Muscle of arm (tissue), 12 donors: ENCODE measurements around the gene ENPP3. TPM values are rescaled to one million over a fixed set of nuclear protein-coding genes. Genes with fewer than 3 reads are reported as not detected.
"Not testable (repeated sequence)": the region's sequence is repeated elsewhere in the genome, so short reads cannot be mapped to it uniquely, and the experiment has no call there.

Experiments
- DNase-seq: peaks from one replicate; pipeline ENCODE4 v3.0.0-alpha.2; 2013
- polyA plus RNA-seq, 12 donors: library from polyadenylated mRNA; unstranded; fragments of 120-200 nt; gene quantifications; one replicate each; pipeline ENCODE4 v1.2.1, GENCODE V29; 2013; ENCODE audit not compliant: insufficient read length in 12 of 12

The ENPP3 gene
- polyA plus RNA-seq, 12 donors = 0.15 to 0.94 (median 0.42) TPM; not detected in 2

DNA sequence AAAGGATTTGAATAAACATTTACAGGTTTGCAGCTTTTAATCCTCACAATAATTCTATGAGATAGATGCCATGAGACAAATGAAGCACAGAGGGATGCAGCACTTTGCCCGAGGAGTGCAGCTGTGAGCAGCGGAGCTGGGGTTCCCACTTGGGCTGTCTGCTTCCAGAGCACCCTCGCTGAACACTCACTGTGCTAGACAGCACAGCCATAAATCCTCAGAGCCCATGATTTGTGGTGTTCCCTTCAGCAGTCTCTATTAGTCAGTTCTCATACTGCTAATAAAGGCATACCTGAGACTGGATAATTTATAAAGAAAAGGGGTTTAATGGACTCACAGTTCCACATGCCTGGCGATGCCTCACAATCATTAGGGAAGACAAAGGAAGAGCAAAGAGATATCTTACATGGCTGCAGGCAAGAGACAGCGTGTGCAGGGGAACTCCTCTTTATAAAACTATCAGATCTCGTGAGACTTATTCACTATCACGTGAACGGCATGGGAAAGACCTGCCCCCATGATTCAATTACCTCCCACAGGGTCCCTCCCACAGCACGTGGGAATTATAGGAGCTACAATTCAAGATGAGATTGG is 99.0 kb downstream of the ENPP3 start:
- no peak for DNase-seq

DNA sequence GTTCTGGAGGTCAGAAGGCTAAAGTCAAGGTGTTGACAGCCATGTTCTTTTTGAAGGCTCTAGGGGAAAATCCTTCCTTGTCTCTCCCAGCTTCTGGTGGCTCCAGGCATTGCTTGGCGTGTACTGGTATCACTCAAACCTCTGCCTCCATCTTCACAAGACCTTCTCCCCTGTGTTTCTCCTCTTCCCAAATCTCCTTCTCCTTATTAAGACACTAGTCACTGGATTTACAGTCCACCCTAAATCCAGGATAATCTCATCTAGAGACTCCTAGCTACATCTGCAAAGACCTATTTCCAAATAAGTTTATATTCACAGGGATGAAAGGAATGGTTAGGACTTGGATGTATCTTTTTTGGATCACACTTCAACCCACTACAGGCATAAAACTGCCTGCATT is 99.7 kb downstream of the ENPP3 start:
- DNase-seq = no peak

GRCh38 chr6:131739136-131739535 is 102.0 kb downstream of the ENPP3 start:
- no peak for DNase-seq

DNA sequence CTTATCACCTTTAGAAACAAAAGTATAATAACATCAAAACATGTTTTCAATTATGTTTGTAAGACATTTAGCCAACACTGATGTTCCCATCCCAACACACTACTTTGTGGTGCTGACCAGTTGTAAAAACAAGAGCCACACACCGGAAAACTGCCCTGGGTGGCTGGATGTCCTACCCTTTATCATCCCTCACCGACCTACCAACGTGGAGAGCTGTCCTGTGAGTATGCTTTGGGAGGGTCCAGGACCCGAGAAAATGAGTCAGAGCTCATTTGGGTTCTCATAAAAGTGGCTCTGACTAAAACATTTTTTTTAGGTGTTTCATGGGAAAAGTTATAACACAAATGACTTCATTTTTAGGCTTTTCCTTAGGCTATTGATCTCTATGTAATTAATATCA is 103.1 kb downstream of the ENPP3 start:
- DNase-seq = no peak

GRCh38 chr6:131741688-131742393 is 104.7 kb downstream of the ENPP3 start:
- no peak for DNase-seq

GRCh38 chr6:131744432-131745287 is 107.6 kb downstream of the ENPP3 start:
- no peak for DNase-seq

GRCh38 chr6:131745476-131745875 is 108.4 kb downstream of the ENPP3 start:
- no peak for DNase-seq

DNA sequence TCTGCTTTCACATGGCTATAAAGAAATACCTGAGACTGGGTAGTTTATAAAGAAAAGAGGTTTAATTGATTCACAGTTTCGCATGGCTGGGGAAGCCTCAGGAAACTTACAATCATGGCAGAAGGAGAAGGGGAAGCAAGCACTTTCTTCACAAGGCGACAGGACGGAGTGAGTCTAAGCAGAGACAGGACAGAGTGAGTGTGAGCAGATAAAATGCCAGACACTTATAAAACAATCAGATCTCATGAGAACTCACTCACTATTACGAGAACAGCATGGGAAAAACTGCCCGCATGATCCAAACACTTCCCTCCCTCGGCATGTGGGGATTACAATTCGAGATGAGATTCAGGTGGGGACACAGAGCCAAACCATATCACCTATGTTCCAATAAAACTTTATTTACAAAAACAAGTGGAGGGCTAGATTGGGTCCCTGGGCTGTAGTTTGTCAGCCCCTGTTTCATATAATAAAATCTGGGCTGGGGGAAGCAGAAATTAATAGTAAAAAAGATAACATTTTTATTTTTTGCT is 110.8 kb downstream of the ENPP3 start:
- DNase-seq = no peak

DNA sequence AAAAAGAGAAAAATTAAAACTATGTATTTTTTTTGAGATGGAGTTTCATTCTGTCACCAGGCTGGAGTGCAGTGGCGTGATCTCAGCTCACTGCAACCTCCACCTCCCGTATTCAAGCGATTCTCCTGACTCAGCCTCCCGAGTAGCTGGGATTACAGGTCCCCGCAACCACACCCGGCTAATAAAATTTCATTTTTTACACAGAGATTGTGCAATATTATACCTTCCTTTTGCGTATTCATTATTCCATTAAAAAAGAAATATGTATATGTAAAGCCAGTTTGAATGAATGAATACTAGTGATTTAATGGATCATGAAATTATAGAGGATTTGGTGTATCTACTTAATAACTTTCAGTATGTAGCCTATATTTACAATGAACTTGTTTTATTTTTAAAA is 111.9 kb downstream of the ENPP3 start:
- DNase-seq = no peak

DNA sequence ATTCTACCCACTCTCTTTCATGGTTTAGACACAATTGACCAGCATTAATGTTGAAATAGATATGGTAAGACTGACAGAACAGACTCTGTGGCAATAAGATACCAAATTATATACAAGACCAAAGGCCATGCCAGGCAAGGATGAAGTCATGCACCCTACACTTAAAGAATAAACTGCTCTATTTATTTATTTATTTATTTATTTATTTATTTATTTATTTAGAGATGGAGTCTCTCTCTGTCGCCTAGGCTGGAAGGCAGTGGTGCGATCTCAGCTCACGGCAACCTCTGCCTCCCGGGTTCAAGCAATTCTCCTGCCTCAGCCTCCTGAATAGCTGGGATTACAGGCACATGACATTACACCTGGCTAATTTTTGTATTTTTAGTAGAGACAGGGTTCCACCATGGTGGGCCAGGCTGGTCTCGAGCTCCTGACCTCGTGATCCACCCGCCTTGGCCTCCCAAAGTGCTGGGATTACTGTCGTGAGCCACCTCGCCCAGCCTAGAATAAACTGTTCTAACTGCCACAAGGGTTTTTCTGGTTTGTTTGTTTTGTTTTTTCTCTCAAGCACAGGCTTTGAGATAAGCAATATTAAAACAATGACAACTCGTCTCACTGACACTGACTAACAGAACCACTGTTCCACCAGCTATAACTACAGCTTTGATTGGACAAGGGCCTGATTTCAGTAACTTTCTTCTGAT is 114.1 kb downstream of the ENPP3 start:
- DNase-seq = not testable (repeated sequence)

- DNase-seq = no peak
These were observed 117.0 kb downstream of the ENPP3 start for GRCh38 chr6:131754088-131754487.

- DNase-seq = no peak
These were observed 117.8 kb downstream of the ENPP3 start for GRCh38 chr6:131754715-131755567.

- DNase-seq = no peak
These were observed 118.5 kb downstream of the ENPP3 start for GRCh38 chr6:131755597-131755996.

- DNase-seq = no peak
These were observed 118.9 kb downstream of the ENPP3 start for GRCh38 chr6:131756039-131756438.

DNA sequence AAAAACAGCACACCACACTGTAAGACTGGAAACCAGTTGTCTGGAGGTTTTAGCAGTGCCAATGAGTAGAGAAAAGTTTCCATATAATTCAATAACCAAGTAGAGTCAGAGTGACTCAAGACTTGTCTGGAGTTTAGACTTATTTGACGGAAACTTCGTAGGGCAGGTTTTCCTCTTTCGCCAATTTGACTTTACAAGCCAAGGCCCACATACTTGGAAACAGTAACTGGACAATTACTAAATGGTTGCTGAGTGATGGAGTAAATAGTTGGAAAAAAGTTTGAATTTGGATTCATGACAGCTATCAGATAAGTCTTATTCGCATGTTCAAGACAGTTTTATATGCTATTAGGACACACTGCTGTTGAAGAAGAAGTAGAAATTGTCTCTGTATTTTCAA is 121.8 kb downstream of the ENPP3 start:
- DNase-seq = peak; percentile 76

GRCh38 chr6:131761060-131761761 is 124.1 kb downstream of the ENPP3 start:
- DNase-seq = no peak

- no peak for DNase-seq
These were observed 124.6 kb downstream of the ENPP3 start for GRCh38 chr6:131761762-131762067.

DNA sequence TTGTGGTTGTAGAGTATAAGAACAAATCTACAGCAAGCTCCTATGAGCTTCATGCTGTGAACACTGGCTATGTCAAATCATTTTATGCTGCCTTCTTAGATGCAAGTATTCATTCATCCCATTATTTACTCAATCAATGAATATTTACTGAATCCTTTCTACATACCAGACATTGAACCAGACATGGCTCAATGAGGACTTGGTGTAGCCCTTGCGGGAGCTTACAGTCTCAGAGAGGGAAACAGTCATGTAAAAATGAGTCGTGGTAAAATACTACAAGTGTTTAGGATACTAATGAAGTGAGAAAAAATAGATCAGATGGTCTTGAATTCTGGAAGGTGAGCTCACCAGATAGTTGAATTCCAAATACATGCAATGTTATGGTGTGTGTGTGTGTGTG is 125.9 kb downstream of the ENPP3 start:
- no peak for DNase-seq

- no peak for DNase-seq
These were observed 126.6 kb downstream of the ENPP3 start for GRCh38 chr6:131763749-131764148.

DNA sequence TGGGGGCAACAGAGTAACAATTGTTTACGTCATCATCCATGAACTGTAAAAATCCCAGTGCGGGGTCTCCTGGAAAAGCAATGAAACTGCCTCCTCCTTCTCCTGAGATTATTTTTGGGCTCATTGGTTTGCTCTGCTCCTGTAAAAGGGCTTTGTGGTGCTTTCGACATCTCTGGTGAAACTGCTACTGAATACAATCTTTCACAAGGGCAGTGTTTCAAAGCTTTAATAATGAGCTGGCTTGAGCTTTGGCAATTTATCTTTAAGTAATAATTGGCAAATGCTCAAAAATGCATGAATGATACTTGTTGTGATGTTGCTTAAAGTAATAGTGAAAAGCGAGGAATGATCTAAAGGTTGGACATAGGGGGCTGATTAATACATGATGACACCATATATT is 127.2 kb downstream of the ENPP3 start:
- DNase-seq = no peak
